Gastrocnemius medialis (tissue), 4 donors: ENCODE results near the gene TRIM62. TPM values are rescaled to one million over a fixed set of nuclear protein-coding genes. Genes with fewer than 3 reads are reported as not detected.

ENCODE experiments used
- ATAC-seq, 2 donors: fragments of 150-250 bp; one replicate each; pipeline ENCODE4 v1.9.1; 2016
- DNase-seq, 2 donors: peaks; one replicate each; pipeline ENCODE4 v3.0.0-alpha.2; 2019
- H3K27ac ChIP-seq, 4 donors: fragments of 200-600 bp; sonication (generic); 1 replicate in 1 of 4; 2 replicates in 3 of 4; pipeline ENCODE4 v1.5.1; 2016 to 2018; ENCODE audit warnings: mild to moderate bottlenecking in 2 of 4, moderate library complexity in 1 of 4
- H3K27me3 ChIP-seq, 3 donors: fragments of 200-600 bp; sonication (generic) in 2 of 3; 1 replicate in 1 of 3; 2 replicates in 2 of 3; pipeline versions ENCODE4 v1.5.1 to v1.6.0; 2016 to 2019; ENCODE audit warnings: mild to moderate bottlenecking in 1 of 3, moderate library complexity in 1 of 3
- H3K36me3 ChIP-seq, 2 donors: fragments of 200-600 bp; sonication (generic) in 1 of 2; one replicate each; pipeline ENCODE4 v1.5.1; 2017 to 2018
- H3K4me1 ChIP-seq, 2 donors: fragments of 200-600 bp; sonication (generic) in 1 of 2; one replicate each; pipeline ENCODE4 v1.5.1; 2016 to 2017; ENCODE audit warnings: mild to moderate bottlenecking in 2 of 2
- H3K4me3 ChIP-seq, 4 donors: fragments of 200-600 bp; sonication (generic) in 3 of 4; 1 replicate in 1 of 4; 2 replicates in 3 of 4; pipeline ENCODE4 v1.5.1; 2016 to 2019; ENCODE audit warnings: mild to moderate bottlenecking in 2 of 4
- H3K9me3 ChIP-seq, 3 donors: fragments of 200-600 bp; sonication (generic) in 2 of 3; 1 replicate in 1 of 3; 2 replicates in 2 of 3; pipeline ENCODE4 v1.5.1; 2016 to 2019
- CTCF ChIP-seq, 5 experiments: fragments of 450-650 bp in 3 of 5; fragments of 200-600 bp in 2 of 5; sonication (generic) in 2 of 5; IDR thresholded peaks in 4 of 5; conservative IDR thresholded peaks in 1 of 5; 1 replicate in 4 of 5; 2 replicates in 1 of 5; pipeline ENCODE4 v1.5.1; 2016 to 2019; ENCODE audit warnings: antibody characterized with exemption in 5 of 5, mild to moderate bottlenecking in 3 of 5, moderate library complexity in 3 of 5
- POLR2A ChIP-seq, 2 donors: fragments of 450-650 bp; IDR thresholded peaks; one replicate each; pipeline ENCODE4 v1.6.1; 2017; ENCODE audit warnings: antibody characterized with exemption in 2 of 2, mild to moderate bottlenecking in 2 of 2, moderate library complexity in 2 of 2
- in situ Hi-C, 4 donors: fragments of 200-750 bp; cut with MboI; loops; one replicate each; pipeline versions ENCODE4 v1.15.0 to v1.8.0; 2017; ENCODE audit warnings: low sequenced_read_pairs in 4 of 4
- intact Hi-C: fragments of 100-400 bp; cut with DNase I; formaldehyde crosslinking; loops from one replicate; pipeline ENCODE4 v1.15.1; 2023; ENCODE audit warnings: low total_unique reads
- total RNA-seq, 4 donors: library from RNA; depleted of rRNA; stranded (reverse); fragments of >200 nt; gene quantifications; one replicate each; pipeline versions ENCODE4 v1.1.0 to v1.2.3, GENCODE V29; 2016

Gene TRIM62
- total RNA-seq, 4 donors from 2014 or later = 3.3 to 10.8 (median 7.4) TPM

GRCh38 chr1:33191731-33192275 is 10.0 kb upstream of the TRIM62 start:
- TF ChIP-seq CTCF (IDR thresholded peaks at IDR 0.05 in 4 of 5, conservative IDR thresholded peaks at IDR 0.05 in 1 of 5) (no peak), POLR2A (IDR thresholded peaks at IDR 0.05) (no peak)
- no peak overlapping the region for H3K4me3 ChIP-seq
- H3K36me3 ChIP-seq = no peaks in the 10 kb centered on the region
- no peak for DNase-seq
- in situ Hi-C loops (no loop called here), intact Hi-C loops (no loop called here)
- no peaks in the 10 kb centered on the region for H3K9me3 ChIP-seq
- no peak overlapping the region for H3K27ac ChIP-seq
- ATAC-seq = no peak
- H3K4me1 ChIP-seq = no peaks in the 10 kb centered on the region
- H3K27me3 ChIP-seq = peaks cover 0 to 3% (median 0%) of the 10 kb centered on the region in 3 donors

- TF ChIP-seq CTCF (IDR thresholded peaks at IDR 0.05 in 4 of 5, conservative IDR thresholded peaks at IDR 0.05 in 1 of 5) (no peak), POLR2A (IDR thresholded peaks at IDR 0.05) (no peak)
- Histone ChIP-seq H3K9me3 (no peaks in the 10 kb centered on the region), H3K27me3 (peaks cover 0 to 3% (median 0%) of the 10 kb centered on the region in 3 donors), H3K4me1 (no peaks in the 10 kb centered on the region), H3K36me3 (no peaks in the 10 kb centered on the region), H3K27ac (no peak overlapping the region), H3K4me3 (no peak overlapping the region)
- DNase-seq = no peak
- intact Hi-C loops (no loop called here), in situ Hi-C loops (no loop called here)
- ATAC-seq = no peak
These were observed 8.9 kb upstream of the TRIM62 start for GRCh38 chr1:33190701-33191100.

- intact Hi-C loops (no loop called here), in situ Hi-C loops (no loop called here)
- ATAC-seq = no peak
- Histone ChIP-seq H3K27me3 (peaks cover 0 to 3% (median 0%) of the 10 kb centered on the region in 3 donors), H3K9me3 (no peaks in the 10 kb centered on the region), H3K36me3 (no peaks in the 10 kb centered on the region), H3K4me1 (no peaks in the 10 kb centered on the region), H3K27ac (no peak overlapping the region), H3K4me3 (no peak overlapping the region)
- TF ChIP-seq POLR2A (IDR thresholded peaks at IDR 0.05) (no peak), CTCF (IDR thresholded peaks at IDR 0.05 in 4 of 5, conservative IDR thresholded peaks at IDR 0.05 in 1 of 5) (no peak)
- no peak for DNase-seq
These were observed 6.9 kb upstream of the TRIM62 start for GRCh38 chr1:33188572-33189275.

- Histone ChIP-seq H3K36me3 (no peaks in the 10 kb centered on the region), H3K4me3 (no peak overlapping the region), H3K4me1 (peaks cover 8% of the 10 kb centered on the region in 2 donors), H3K27ac (no peak overlapping the region), H3K27me3 (no peaks in the 10 kb centered on the region), H3K9me3 (no peaks in the 10 kb centered on the region)
- in situ Hi-C loops = no loop called here
- DNase-seq (no peak), ATAC-seq (no peak)
- TF ChIP-seq CTCF (IDR thresholded peaks at IDR 0.05 in 4 of 5, conservative IDR thresholded peaks at IDR 0.05 in 1 of 5) = no peak
- TF ChIP-seq POLR2A (IDR thresholded peaks at IDR 0.05) = no peak
- intact Hi-C loops = no loop called here
These were observed 5.1 kb upstream of the TRIM62 start for GRCh38 chr1:33186936-33187335.
